SU-DHL-6 (cell line): ENCODE data around the gene KDM7A.

Experiments
- H2AFZ ChIP-seq: fragments of 200-600 bp; sonication (generic); 2 replicates; pipeline ENCODE4 v1.6.1; 2014; ENCODE audit warnings: low read depth, mild to moderate bottlenecking, moderate library complexity, mixed read lengths, antibody characterized with exemption, low read length; ENCODE audit not compliant: severe bottlenecking
- H3F3A ChIP-seq: fragments of 200-600 bp; shearing (Covaris generic); 2 replicates; pipeline ENCODE4 v1.6.0; 2016; ENCODE audit warnings: antibody characterized with exemption, mild to moderate bottlenecking; ENCODE audit not compliant: insufficient read depth
- H3K27ac ChIP-seq: fragments of 200-600 bp; sonication (generic); 2 replicates; pipeline ENCODE4 v1.5.1; 2016; ENCODE audit warnings: low read depth, mild to moderate bottlenecking, low read length, moderate library complexity, mixed read lengths
- H3K27me3 ChIP-seq: fragments of 200-600 bp; sonication (generic), shearing (Covaris generic); 2 replicates; pipeline ENCODE4 v1.6.0; 2014; ENCODE audit warnings: mild to moderate bottlenecking, low read length
- H3K36me3 ChIP-seq: fragments of 200-600 bp; sonication (generic); 2 replicates; pipeline ENCODE4 v1.6.1; 2014; ENCODE audit warnings: mild to moderate bottlenecking, low read length, mixed read lengths
- H3K4me2 ChIP-seq: fragments of 300-600, 200-600 bp; shearing (Covaris generic), sonication (generic); 2 replicates; pipeline ENCODE4 v1.6.0; 2014; ENCODE audit warnings: low read length, low read depth, mild to moderate bottlenecking; ENCODE audit not compliant: poor library complexity, severe bottlenecking
- H3K4me3 ChIP-seq: fragments of 200-600 bp; sonication (generic); 2 replicates; pipeline ENCODE4 v1.5.1; 2014; ENCODE audit warnings: antibody characterized with exemption, low read length, mild to moderate bottlenecking, mixed read lengths; ENCODE audit not compliant: insufficient read depth, poor library complexity, severe bottlenecking
- H3K79me2 ChIP-seq: fragments of 200-600 bp; sonication (generic); 2 replicates; pipeline ENCODE4 v1.6.1; 2014; ENCODE audit warnings: mild to moderate bottlenecking, low read length, moderate library complexity; ENCODE audit not compliant: insufficient read depth
- H3K9ac ChIP-seq: fragments of 200-600 bp; sonication (generic); 2 replicates; pipeline ENCODE4 v1.7.0; 2014; ENCODE audit warnings: mild to moderate bottlenecking, low read length
- H3K9me2 ChIP-seq: fragments of 200-600 bp; sonication (generic); replicated peaks from 2 replicates; pipeline ENCODE4 v1.6.1; 2014; ENCODE audit warnings: low read length; ENCODE audit not compliant: insufficient read depth
- H3K9me3 ChIP-seq: fragments of 200-600 bp; sonication (generic); 2 replicates; pipeline ENCODE4 v1.6.1; 2014; ENCODE audit warnings: low read length, mixed read lengths; ENCODE audit not compliant: insufficient read depth
- H4K20me1 ChIP-seq: fragments of 200-600 bp; sonication (generic); 2 replicates; pipeline ENCODE4 v1.6.1; 2014; ENCODE audit warnings: low read depth, mild to moderate bottlenecking, antibody characterized with exemption, low read length, moderate library complexity, mixed read lengths
- CTCF ChIP-seq: fragments of 200-600 bp; sonication (generic); IDR thresholded peaks from one replicate; pipeline ENCODE4 v1.5.1; 2017; ENCODE audit warnings: antibody characterized with exemption, mild to moderate bottlenecking, low read length, moderate library complexity; ENCODE audit not compliant: insufficient read depth, poor library complexity, severe bottlenecking
- EZH2phosphoT487 ChIP-seq: fragments of 200-600 bp; sonication (generic), shearing (Covaris generic); conservative IDR thresholded peaks from 2 replicates; pipeline ENCODE4 v1.6.1; 2018; ENCODE audit warnings: mild to moderate bottlenecking, antibody characterized with exemption, low read length, moderate library complexity, mixed read lengths

KDM7A gene

GRCh38 chr7:140062528-140063299, 114.1 kb downstream of the KDM7A start, which contains the start of gene PARP12:
TSS of gene PARP12 (minus strand) at chr7:140062951. CDS start at chr7:140062847, 104 bp downstream.
- H4K20me1 ChIP-seq: no peaks in the 10 kb centered on the region
- H3K4me3 ChIP-seq: peak within 1 kb of the TSS; percentile 45
- H3K9me3 ChIP-seq: peaks cover 20% of the 10 kb centered on the region
- H3F3A ChIP-seq: no peaks in the 10 kb centered on the region
- no peaks in the 10 kb centered on the region for H3K9me2 ChIP-seq
- no peak within 1 kb of the TSS for H3K27ac ChIP-seq
- H3K4me2 ChIP-seq: peak within 1 kb of the TSS; percentile 52
- no peaks in the 10 kb centered on the region for H3K79me2 ChIP-seq
- H3K27me3 ChIP-seq: no peaks in the 10 kb centered on the region
- no peak within 1 kb of the TSS for H3K9ac ChIP-seq
- no peaks in the 10 kb centered on the region for H3K36me3 ChIP-seq
- no peak within 1 kb of the TSS for H2AFZ ChIP-seq
- TF ChIP-seq CTCF (no peak), EZH2phosphoT487 (no peak)

GRCh38 chr7:140062118-140062527, 114.7 kb downstream of the KDM7A start:
- Histone ChIP-seq H3K4me3 (peak overlapping the region; percentile 20), H3K9me2 (no peaks in the 10 kb centered on the region), H3F3A (no peaks in the 10 kb centered on the region), H3K27me3 (no peaks in the 10 kb centered on the region), H3K9ac (no peak overlapping the region), H3K27ac (no peak overlapping the region), H3K9me3 (peaks cover 16% of the 10 kb centered on the region), H3K4me2 (peak overlapping the region; percentile 52), H2AFZ (no peak overlapping the region), H3K79me2 (no peaks in the 10 kb centered on the region), H3K36me3 (no peaks in the 10 kb centered on the region), H4K20me1 (no peaks in the 10 kb centered on the region)
- TF ChIP-seq EZH2phosphoT487: no peak
- TF ChIP-seq CTCF: no peak

- no peak overlapping the region for H3K9ac ChIP-seq
- H3F3A ChIP-seq: no peaks in the 10 kb centered on the region
- no peaks in the 10 kb centered on the region for H3K27me3 ChIP-seq
- H3K9me3 ChIP-seq: peaks cover 10% of the 10 kb centered on the region
- H2AFZ ChIP-seq: no peak overlapping the region
- TF ChIP-seq EZH2phosphoT487 (no peak), CTCF (no peak)
- H3K9me2 ChIP-seq: no peaks in the 10 kb centered on the region
- no peaks in the 10 kb centered on the region for H4K20me1 ChIP-seq
- no peaks in the 10 kb centered on the region for H3K36me3 ChIP-seq
- H3K79me2 ChIP-seq: no peaks in the 10 kb centered on the region
- H3K4me3 ChIP-seq: no peak overlapping the region
- no peak overlapping the region for H3K4me2 ChIP-seq
- no peak overlapping the region for H3K27ac ChIP-seq
Measured at GRCh38 chr7:140061607-140061930, 115.2 kb downstream of the KDM7A start.
